Measurements from ENCODE around the gene SORCS2.

The SORCS2 gene

GRCh38 chr4:7315935-7316334 is 123.6 kb downstream of the SORCS2 start:
- H3K9ac ChIP-seq (ENCODE audit: low read length), result no peak overlapping the region
- H3K4me2 ChIP-seq (ENCODE audit: low read length), result no peak overlapping the region
- H3K4me1 ChIP-seq (ENCODE audit: low read length), result no peaks in the 10 kb centered on the region
- no peak overlapping the region for H3K4me3 ChIP-seq (ENCODE audit: low read length)
- H2AFZ ChIP-seq (ENCODE audit: low read depth, low read length), result no peak overlapping the region
- peaks cover 8% of the 10 kb centered on the region; the same call in 1 of the 2 replicates for H3K9me3 ChIP-seq (ENCODE audit: insufficient read depth, low read length)
- TF ChIP-seq EZH2phosphoT487 (IDR thresholded peaks at IDR 0.05; ENCODE audit: low read depth) (no peak), CTCF (IDR thresholded peaks at IDR 0.05; ENCODE audit: low read depth, low read length) (no peak)
- no peaks in the 10 kb centered on the region for H4K20me1 ChIP-seq (ENCODE audit: insufficient read depth, low read length)
- 0 out of 2 replicates have a peak, but pooled peaks cover 3% of the 10 kb centered on the region for H3K27me3 ChIP-seq (ENCODE audit: low read depth, low read length)
- no peaks in the 10 kb centered on the region for H3K79me2 ChIP-seq (ENCODE audit: low read length)
- no peak overlapping the region for H3K27ac ChIP-seq (ENCODE audit: low read length)
- no peaks in the 10 kb centered on the region for H3K36me3 ChIP-seq (replicated peaks; ENCODE audit: low read depth, low read length)

GRCh38 chr4:7319024-7319423 is 126.7 kb downstream of the SORCS2 start:
- peaks cover 8% of the 10 kb centered on the region; the same call in 1 of the 2 replicates for H3K9me3 ChIP-seq (ENCODE audit: insufficient read depth, low read length)
- no peak overlapping the region for H2AFZ ChIP-seq (ENCODE audit: low read depth, low read length)
- no peaks in the 10 kb centered on the region for H3K36me3 ChIP-seq (replicated peaks; ENCODE audit: low read depth, low read length)
- H3K4me2 ChIP-seq (ENCODE audit: low read length), result no peak overlapping the region
- H3K27ac ChIP-seq (ENCODE audit: low read length), result no peak overlapping the region
- TF ChIP-seq EZH2phosphoT487 (IDR thresholded peaks at IDR 0.05; ENCODE audit: low read depth), result no peak
- no peak for TF ChIP-seq CTCF (IDR thresholded peaks at IDR 0.05; ENCODE audit: low read depth, low read length)
- H4K20me1 ChIP-seq (ENCODE audit: insufficient read depth, low read length), result no peaks in the 10 kb centered on the region
- H3K79me2 ChIP-seq (ENCODE audit: low read length), result no peaks in the 10 kb centered on the region
- no peak overlapping the region for H3K4me3 ChIP-seq (ENCODE audit: low read length)
- H3K4me1 ChIP-seq (ENCODE audit: low read length), result no peaks in the 10 kb centered on the region
- no peaks in the 10 kb centered on the region for H3K27me3 ChIP-seq (ENCODE audit: low read depth, low read length)
- H3K9ac ChIP-seq (ENCODE audit: low read length), result no peak overlapping the region

DNA sequence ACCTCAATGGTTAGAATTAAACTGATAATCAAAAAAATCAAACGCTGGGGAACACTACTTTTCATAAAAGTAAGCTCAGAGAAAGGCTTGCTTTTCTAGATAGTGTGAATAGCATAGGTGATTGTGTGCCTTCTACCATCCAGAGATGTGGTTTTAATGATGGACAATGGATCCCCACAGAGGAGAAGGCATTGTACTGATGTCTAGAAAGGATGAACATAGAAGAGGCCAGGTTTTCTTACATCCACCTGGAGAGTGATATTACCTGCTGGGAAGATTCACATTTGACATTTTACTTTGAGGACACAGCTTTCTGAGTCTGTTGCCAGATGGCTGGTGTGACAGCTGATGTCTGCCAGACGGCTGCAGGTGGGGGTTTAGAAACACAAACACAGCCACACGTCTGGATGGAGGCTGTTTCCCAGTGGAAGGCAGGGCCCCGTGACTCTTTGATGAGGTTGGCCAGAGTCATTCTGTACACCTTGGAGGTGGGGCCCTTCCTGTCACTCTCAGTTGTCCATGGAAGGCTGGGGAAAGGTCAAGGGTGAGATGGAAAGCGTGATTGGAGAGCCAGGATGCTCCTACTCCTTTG is 128.0 kb downstream of the SORCS2 start:
- Histone ChIP-seq H3K4me3 (ENCODE audit: low read length) (no peak overlapping the region), H3K9me3 (ENCODE audit: insufficient read depth, low read length) (peaks cover 8% of the 10 kb centered on the region; the same call in 1 of the 2 replicates), H3K27ac (ENCODE audit: low read length) (no peak overlapping the region), H3K4me2 (ENCODE audit: low read length) (no peak overlapping the region), H4K20me1 (ENCODE audit: insufficient read depth, low read length) (no peaks in the 10 kb centered on the region), H3K36me3 (replicated peaks; ENCODE audit: low read depth, low read length) (no peaks in the 10 kb centered on the region), H2AFZ (ENCODE audit: low read depth, low read length) (no peak overlapping the region), H3K79me2 (ENCODE audit: low read length) (no peaks in the 10 kb centered on the region), H3K9ac (ENCODE audit: low read length) (no peak overlapping the region), H3K27me3 (ENCODE audit: low read depth, low read length) (no peaks in the 10 kb centered on the region), H3K4me1 (ENCODE audit: low read length) (no peaks in the 10 kb centered on the region)
- no peak for TF ChIP-seq CTCF (IDR thresholded peaks at IDR 0.05; ENCODE audit: low read depth, low read length)
- no peak for TF ChIP-seq EZH2phosphoT487 (IDR thresholded peaks at IDR 0.05; ENCODE audit: low read depth)

- H4K20me1 ChIP-seq (ENCODE audit: insufficient read depth, low read length), result no peaks in the 10 kb centered on the region
- H3K27me3 ChIP-seq (ENCODE audit: low read depth, low read length), result no peaks in the 10 kb centered on the region
- H3K9ac ChIP-seq (ENCODE audit: low read length), result no peak overlapping the region
- H3K79me2 ChIP-seq (ENCODE audit: low read length), result no peaks in the 10 kb centered on the region
- H2AFZ ChIP-seq (ENCODE audit: low read depth, low read length), result no peak overlapping the region
- H3K4me2 ChIP-seq (ENCODE audit: low read length), result no peak overlapping the region
- H3K4me3 ChIP-seq (ENCODE audit: low read length), result no peak overlapping the region
- no peak overlapping the region for H3K27ac ChIP-seq (ENCODE audit: low read length)
- no peaks in the 10 kb centered on the region for H3K36me3 ChIP-seq (replicated peaks; ENCODE audit: low read depth, low read length)
- TF ChIP-seq CTCF (IDR thresholded peaks at IDR 0.05; ENCODE audit: low read depth, low read length) (no peak), EZH2phosphoT487 (IDR thresholded peaks at IDR 0.05; ENCODE audit: low read depth) (no peak)
- H3K9me3 ChIP-seq (ENCODE audit: insufficient read depth, low read length), result peaks cover 8% of the 10 kb centered on the region; the same call in 1 of the 2 replicates
- H3K4me1 ChIP-seq (ENCODE audit: low read length), result no peaks in the 10 kb centered on the region
Observed at GRCh38 chr4:7322166-7322991, 130.0 kb downstream of the SORCS2 start.
